Trophoblast cell (in vitro differentiated cells and primary cell): Measurements from ENCODE around the gene ANP32A.

Source experiments
- DNase-seq, 2 donors: peaks; one replicate each; pipeline ENCODE4 v3.0.0-alpha.2; 2016
- H2AFZ ChIP-seq: 2 replicates; pipeline ENCODE4 v1.6.1; 2013; ENCODE audit warnings: low read length, moderate library complexity, mild to moderate bottlenecking; ENCODE audit not compliant: insufficient read depth, poor library complexity
- H2AK5ac ChIP-seq: 2 replicates; pipeline ENCODE4 v1.6.1; 2013; ENCODE audit warnings: mild to moderate bottlenecking, low read length
- H2BK120ac ChIP-seq: 2 replicates; pipeline ENCODE4 v1.6.1; 2013; ENCODE audit warnings: low read length, mild to moderate bottlenecking, moderate library complexity; ENCODE audit not compliant: insufficient read depth, poor library complexity
- H2BK12ac ChIP-seq: 2 replicates; pipeline ENCODE4 v1.6.1; 2013; ENCODE audit warnings: mild to moderate bottlenecking, low read length, moderate library complexity
- H2BK5ac ChIP-seq: 2 replicates; pipeline ENCODE4 v1.6.1; 2013; ENCODE audit warnings: low read length, low read depth, moderate library complexity, mild to moderate bottlenecking; ENCODE audit not compliant: poor library complexity
- H3K14ac ChIP-seq: 2 replicates; pipeline ENCODE4 v1.6.1; 2013; ENCODE audit warnings: mild to moderate bottlenecking, low read length
- H3K18ac ChIP-seq: 2 replicates; pipeline ENCODE4 v1.6.1; 2013; ENCODE audit warnings: mild to moderate bottlenecking, low read length
- H3K23ac ChIP-seq: 2 replicates; pipeline ENCODE4 v1.6.1; 2013; ENCODE audit warnings: low read length
- H3K27ac ChIP-seq: 2 replicates; pipeline ENCODE4 v1.5.1; 2013; ENCODE audit warnings: low read depth, mild to moderate bottlenecking, inconsistent platforms, low read length, moderate library complexity
- H3K27me3 ChIP-seq: 2 replicates; pipeline ENCODE4 v1.6.1; 2013; ENCODE audit warnings: inconsistent platforms, mild to moderate bottlenecking, low read length, moderate library complexity; ENCODE audit not compliant: insufficient read depth
- H3K36me3 ChIP-seq, 2 experiments: 1 replicate in 1 of 2; 2 replicates in 1 of 2; pipeline ENCODE4 v1.6.1; 2013; ENCODE audit warnings: low read length in 2 of 2, mild to moderate bottlenecking in 2 of 2, moderate library complexity in 1 of 2; ENCODE audit not compliant: insufficient read depth in 2 of 2, control insufficient read depth in 1 of 2
- H3K4ac ChIP-seq: 2 replicates; pipeline ENCODE4 v1.6.1; 2013; ENCODE audit warnings: low read depth, mild to moderate bottlenecking, low read length, moderate library complexity
- H3K4me1 ChIP-seq, 2 experiments: 1 replicate in 1 of 2; 2 replicates in 1 of 2; pipeline ENCODE4 v1.6.1; 2013; ENCODE audit warnings: low read length in 2 of 2, mild to moderate bottlenecking in 2 of 2, moderate library complexity in 1 of 2; ENCODE audit not compliant: insufficient read depth in 2 of 2, control insufficient read depth in 1 of 2
- H3K4me2 ChIP-seq: 2 replicates; pipeline ENCODE4 v1.6.1; 2013; ENCODE audit warnings: inconsistent platforms, mild to moderate bottlenecking, low read length, moderate library complexity
- H3K4me3 ChIP-seq: 2 replicates; pipeline ENCODE4 v1.5.1; 2013; ENCODE audit warnings: mild to moderate bottlenecking, low read depth, low read length, inconsistent platforms
- H3K79me1 ChIP-seq: one replicate; pipeline ENCODE4 v1.6.1; 2013; ENCODE audit warnings: low read length
- H3K79me2 ChIP-seq: 2 replicates; pipeline ENCODE4 v1.6.1; 2013; ENCODE audit warnings: low read length, mild to moderate bottlenecking; ENCODE audit not compliant: control insufficient read depth, insufficient read depth, poor library complexity
- H3K9ac ChIP-seq: 2 replicates; pipeline ENCODE4 v1.6.1; 2013; ENCODE audit warnings: mild to moderate bottlenecking, low read length
- H3K9me3 ChIP-seq: 2 replicates; pipeline ENCODE4 v1.6.1; 2013; ENCODE audit warnings: low read depth, mild to moderate bottlenecking, control low read depth, inconsistent platforms, low read length; ENCODE audit not compliant: insufficient read depth
- H4K12ac ChIP-seq: 2 replicates; pipeline ENCODE4 v1.6.1; 2013; ENCODE audit warnings: low read depth, mild to moderate bottlenecking, low read length, moderate library complexity
- H4K8ac ChIP-seq: 2 replicates; pipeline ENCODE4 v1.6.1; 2013; ENCODE audit warnings: low read depth, mild to moderate bottlenecking, low read length, moderate library complexity
- H4K91ac ChIP-seq: one replicate; pipeline ENCODE4 v1.6.1; 2013; ENCODE audit warnings: low read depth, mild to moderate bottlenecking, low read length, moderate library complexity
- WGBS: extraction: QIAGEN DNeasy Blood & Tissue Kit; methylation state at CpG from one replicate; pipeline ENCODE4 v1.1.7; 2013; ENCODE audit warnings: missing lambda C conversion rate; ENCODE audit not compliant: insufficient read length, insufficient coverage; ENCODE audit errors: extremely low coverage; 5-methylcytosine and 5-hydroxymethylcytosine counted together

Gene ANP32A

GRCh38 chr15:68794863-68795262 is 25.8 kb downstream of the ANP32A start:
- Histone ChIP-seq H4K12ac (no peak overlapping the region), H3K79me2 (peaks cover 12% of the 10 kb centered on the region), H3K4me3 (no peak overlapping the region), H3K23ac (no peak overlapping the region), H2AFZ (no peak overlapping the region), H4K91ac (no peak overlapping the region), H3K36me3 (peaks cover 2 to 3% of the 10 kb centered on the region in 2 experiments), H3K14ac (no peak overlapping the region), H3K4ac (no peak overlapping the region), H3K4me2 (peak overlapping the region; percentile 38), H4K8ac (no peak overlapping the region), H2BK12ac (no peak overlapping the region), H2AK5ac (no peak overlapping the region), H3K9ac (no peak overlapping the region), H3K27ac (no peak overlapping the region), H3K9me3 (no peaks in the 10 kb centered on the region), H3K4me1 (peaks cover 46 to 51% of the 10 kb centered on the region in 2 experiments), H2BK5ac (no peak overlapping the region), H3K18ac (no peak overlapping the region), H3K79me1 (peaks cover 6% of the 10 kb centered on the region), H3K27me3 (no peaks in the 10 kb centered on the region), H2BK120ac (no peak overlapping the region)
- no CpG with 5 or more reads among the region's 5 CpGs for WGBS
- no peak for DNase-seq

- no peak overlapping the region for H3K4me2 ChIP-seq
- peaks cover 12% of the 10 kb centered on the region for H3K79me2 ChIP-seq
- no peak for DNase-seq
- peaks cover 2 to 3% of the 10 kb centered on the region in 2 experiments for H3K36me3 ChIP-seq
- no peak overlapping the region for H3K23ac ChIP-seq
- WGBS, result no CpG with 5 or more reads among the region's 4 CpGs
- peaks cover 6% of the 10 kb centered on the region for H3K79me1 ChIP-seq
- H2BK12ac ChIP-seq, result no peak overlapping the region
- H3K4me1 ChIP-seq, result peaks cover 51 to 56% of the 10 kb centered on the region in 2 experiments
- H3K18ac ChIP-seq, result no peak overlapping the region
- H3K4ac ChIP-seq, result no peak overlapping the region
- H3K4me3 ChIP-seq, result no peak overlapping the region
- no peak overlapping the region for H2AK5ac ChIP-seq
- no peak overlapping the region for H4K91ac ChIP-seq
- H3K27me3 ChIP-seq, result no peaks in the 10 kb centered on the region
- H4K12ac ChIP-seq, result no peak overlapping the region
- H3K9me3 ChIP-seq, result no peaks in the 10 kb centered on the region
- no peak overlapping the region for H2BK5ac ChIP-seq
- H2AFZ ChIP-seq, result no peak overlapping the region
- H4K8ac ChIP-seq, result no peak overlapping the region
- H2BK120ac ChIP-seq, result no peak overlapping the region
- H3K27ac ChIP-seq, result no peak overlapping the region
- no peak overlapping the region for H3K14ac ChIP-seq
- H3K9ac ChIP-seq, result no peak overlapping the region
Measured at GRCh38 chr15:68794307-68794706, 26.4 kb downstream of the ANP32A start.

GRCh38 chr15:68793776-68794175 is 26.9 kb downstream of the ANP32A start:
- peaks cover 6% of the 10 kb centered on the region for H3K79me1 ChIP-seq
- WGBS, result no CpG with 5 or more reads among the region's 6 CpGs
- DNase-seq, result no peak
- H3K9me3 ChIP-seq, result no peaks in the 10 kb centered on the region
- H2BK12ac ChIP-seq, result no peak overlapping the region
- no peak overlapping the region for H4K12ac ChIP-seq
- H3K4me3 ChIP-seq, result no peak overlapping the region
- H3K14ac ChIP-seq, result no peak overlapping the region
- H2AFZ ChIP-seq, result no peak overlapping the region
- H3K23ac ChIP-seq, result no peak overlapping the region
- H3K79me2 ChIP-seq, result peaks cover 12% of the 10 kb centered on the region
- H3K27ac ChIP-seq, result no peak overlapping the region
- peaks cover 52 to 62% of the 10 kb centered on the region in 2 experiments for H3K4me1 ChIP-seq
- no peak overlapping the region for H4K91ac ChIP-seq
- H3K18ac ChIP-seq, result no peak overlapping the region
- no peak overlapping the region for H2BK5ac ChIP-seq
- no peaks in the 10 kb centered on the region for H3K27me3 ChIP-seq
- no peak overlapping the region for H3K4me2 ChIP-seq
- H2AK5ac ChIP-seq, result no peak overlapping the region
- no peak overlapping the region for H2BK120ac ChIP-seq
- no peak overlapping the region for H3K4ac ChIP-seq
- no peak overlapping the region for H3K9ac ChIP-seq
- H3K36me3 ChIP-seq, result peaks cover 2 to 3% of the 10 kb centered on the region in 2 experiments
- no peak overlapping the region for H4K8ac ChIP-seq

GRCh38 chr15:68792901-68793766 is 27.6 kb downstream of the ANP32A start:
- Histone ChIP-seq H3K79me1 (peaks cover 6% of the 10 kb centered on the region), H2AFZ (no peak overlapping the region), H2AK5ac (no peak overlapping the region), H3K27me3 (no peaks in the 10 kb centered on the region), H3K9me3 (no peaks in the 10 kb centered on the region), H2BK120ac (no peak overlapping the region), H3K9ac (no peak overlapping the region), H2BK12ac (no peak overlapping the region), H3K27ac (no peak overlapping the region), H3K4me3 (no peak overlapping the region), H3K23ac (no peak overlapping the region), H4K12ac (no peak overlapping the region), H3K4ac (peak overlapping the region; percentile 61), H3K4me1 (peaks cover 52 to 63% of the 10 kb centered on the region in 2 experiments), H3K36me3 (peaks cover 2 to 3% of the 10 kb centered on the region in 2 experiments), H2BK5ac (no peak overlapping the region), H3K18ac (no peak overlapping the region), H4K91ac (no peak overlapping the region), H3K4me2 (no peak overlapping the region), H4K8ac (no peak overlapping the region), H3K14ac (no peak overlapping the region), H3K79me2 (peaks cover 14% of the 10 kb centered on the region)
- DNase-seq, result peak in 1 of 2 donors; percentile 33
- no CpG with 5 or more reads among the region's 14 CpGs for WGBS
